K562 (cell line): ENCODE results near the gene EXOC3L1. TPM values are rescaled to one million over a fixed set of nuclear protein-coding genes. Genes with fewer than 3 reads are reported as not detected.
A peak's percentile ranks its signal among the peaks of the same experiment; 100 is the strongest.

Experiments used
- CAMTA2 ChIP-seq: fragments of 250-450 bp; sonication (Bioruptor Pico); conservative IDR thresholded peaks from 2 replicates; pipeline ENCODE4 v1.5.1; 2022
- EP300 ChIP-seq: IDR thresholded peaks from 2 replicates; pipeline ENCODE4 v1.6.1; 2012; ENCODE audit warnings: low read length, improper control_type of control experiment
- HMG20A ChIP-seq: fragments of 450-650 bp; formaldehyde crosslinking; conservative IDR thresholded peaks from 2 replicates; pipeline ENCODE4 v1.4.0; 2020; ENCODE audit warnings: mild to moderate bottlenecking, mixed read lengths
- HNRNPL ChIP-seq: fragments of 200-400 bp; formaldehyde crosslinking; IDR thresholded peaks from 2 replicates; pipeline ENCODE4 v1.6.1; 2017; ENCODE audit warnings: low read depth, mild to moderate bottlenecking, low read length
- KLF6 ChIP-seq: fragments of 250-450 bp; sonication (Bioruptor Pico); IDR thresholded peaks from 2 replicates; pipeline ENCODE4 v1.4.0; 2020; ENCODE audit warnings: mild to moderate bottlenecking, moderate library complexity, borderline replicate concordance
- NFE2 ChIP-seq: IDR thresholded peaks from 2 replicates; pipeline ENCODE4 v1.6.1; 2014; ENCODE audit warnings: antibody characterized with exemption, low read depth
- RBFOX2 ChIP-seq: fragments of 200-400 bp; formaldehyde crosslinking; IDR thresholded peaks from 2 replicates; pipeline ENCODE4 v1.6.1; 2017; ENCODE audit warnings: low read depth, mild to moderate bottlenecking, low read length, moderate library complexity
- SP1 ChIP-seq: sonication (generic); formaldehyde crosslinking; IDR thresholded peaks from 2 replicates; pipeline ENCODE4 v1.8.1; 2022; ENCODE audit warnings: mild to moderate bottlenecking, missing genetic modification reagents
- TBP ChIP-seq: optimal IDR thresholded peaks from 2 replicates; pipeline ENCODE3; 2011; ENCODE audit warnings: low read depth, low read length, improper control_type of control experiment
- U2AF2 ChIP-seq: fragments of 200-400 bp; formaldehyde crosslinking; optimal IDR thresholded peaks from 2 replicates; pipeline ENCODE3; 2017; ENCODE audit warnings: low read depth, mild to moderate bottlenecking, low read length
- ZBTB17 ChIP-seq: fragments of 450-650 bp; formaldehyde crosslinking; IDR thresholded peaks from 2 replicates; pipeline ENCODE4 v1.4.0; 2020; ENCODE audit warnings: mild to moderate bottlenecking
- ZNF121 ChIP-seq: sonication (generic); formaldehyde crosslinking; conservative IDR thresholded peaks from 2 replicates; pipeline ENCODE4 v1.8.0; 2022; ENCODE audit warnings: missing genetic modification reagents
- ZNF347 ChIP-seq: fragments of 450-650 bp; formaldehyde crosslinking; IDR thresholded peaks from 2 replicates; pipeline ENCODE4 v1.4.0; 2020; ENCODE audit warnings: low read depth, mild to moderate bottlenecking, moderate library complexity
- ZNF668 ChIP-seq: fragments of 250-450 bp; sonication (Bioruptor Pico); IDR thresholded peaks from 2 replicates; pipeline ENCODE4 v1.8.0; 2022; ENCODE audit warnings: mild to moderate bottlenecking, inconsistent platforms
- ZNF699 ChIP-seq: fragments of 250-450 bp; sonication (Bioruptor Pico); IDR thresholded peaks from 2 replicates; pipeline ENCODE4 v1.8.0; 2021; ENCODE audit warnings: mild to moderate bottlenecking, moderate library complexity; ENCODE audit not compliant: insufficient replicate concordance
- polyA plus RNA-seq, 8 experiments: library from polyadenylated mRNA; depleted of rRNA in 4 of 8; stranded (reverse) in 5 of 8; unstranded in 3 of 8; fragments of >200 nt; fragmentation: Nextera tagmentation in 2 of 8; fragmentation: Illumina TruSeq in 1 of 8; extraction: Ambion mirVana in 2 of 8; extraction: Trizol in 1 of 8; gene quantifications; 2 replicates each; pipeline versions ENCODE4 v1.2.1 to v1.2.3, GENCODE V29; 2011 to 2014; ENCODE audit warnings: inconsistent platforms in 1 of 8, missing spikeins in 1 of 8
- total RNA-seq, 7 experiments: library from RNA; depleted of rRNA in 6 of 7; stranded (reverse); fragments of >200 nt in 6 of 7; fragmentation: Illumina TruSeq in 2 of 7; extraction: Trizol in 2 of 7; gene quantifications; 2 replicates each; pipeline versions ENCODE4 v1.2.1 to v1.2.3, GENCODE V29; 2011 to 2021; ENCODE audit warnings: low replicate concordance in 1 of 7
- TF ChIP-seq, protein P1 (sequence below): fragments of 450-650 bp; IDR thresholded peaks from 2 replicates; pipeline ENCODE4 v1.6.1; 2016
- TF ChIP-seq, protein P2 (sequence below): fragments of 200-800 bp; sonication (Bioruptor generic); IDR thresholded peaks from 2 replicates; pipeline ENCODE4 v1.6.1; 2016; ENCODE audit warnings: missing genetic modification characterization, missing compliant biosample characterization
- TF ChIP-seq, protein P3 (sequence below): IDR thresholded peaks from 2 replicates; pipeline ENCODE4 v1.6.1; 2012; ENCODE audit warnings: low read depth, low read length, improper control_type of control experiment, borderline replicate concordance
- TF ChIP-seq, protein P4 (sequence below): fragments of 450-650 bp; IDR thresholded peaks from 2 replicates; pipeline ENCODE4 v1.7.0; 2016; ENCODE audit warnings: borderline replicate concordance

The EXOC3L1 gene
- total and polyA plus RNA-seq, 9 of the 15 experiments (the other 6 are each of a cell fraction or from before 2014, with no cell fraction given), result 0.08 TPM; not detected in 8

DNA sequence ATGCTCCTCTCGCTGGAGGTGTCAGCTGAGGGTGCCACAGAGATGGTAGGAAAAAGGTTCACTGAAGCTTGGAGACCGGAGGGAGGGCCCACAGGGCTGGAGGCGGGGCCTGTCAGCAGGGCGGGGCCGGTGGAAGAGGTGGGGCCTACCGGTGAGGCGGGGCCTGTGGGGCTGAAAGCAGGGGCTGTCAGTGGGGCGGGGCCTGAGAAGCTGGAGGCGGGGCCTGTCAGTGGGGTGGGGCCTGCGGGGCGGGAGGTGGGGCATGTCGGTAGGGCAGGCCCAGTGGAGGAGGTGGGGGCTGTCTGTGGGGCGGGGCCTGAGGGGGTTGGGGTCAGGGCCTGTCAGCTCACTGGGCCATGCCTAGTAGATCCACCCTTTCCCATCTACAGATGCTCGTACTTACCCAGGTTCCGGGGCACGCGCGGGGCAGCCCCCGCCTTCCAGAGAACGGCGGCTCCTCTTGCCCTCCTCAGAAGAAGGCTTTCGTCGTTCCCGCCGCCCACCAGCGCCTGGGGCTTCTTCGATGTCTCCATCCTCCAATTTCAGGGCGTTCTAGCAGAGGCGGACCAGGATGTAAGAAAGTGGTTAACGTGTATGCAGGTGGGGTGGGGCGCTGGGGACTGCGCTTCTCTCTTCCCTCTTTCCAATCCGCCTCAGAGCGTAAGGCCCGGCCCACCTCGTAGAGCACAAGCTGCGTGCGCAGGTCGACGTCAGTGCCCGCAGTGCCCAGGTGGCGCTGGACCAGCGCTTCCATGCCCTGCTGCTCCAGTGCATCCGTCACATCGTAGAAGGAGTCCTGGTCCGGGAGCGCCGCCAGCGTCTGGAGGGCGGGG lies 46.8 kb upstream of the EXOC3L1 start (continued):
- TF ChIP-seq ZNF699 (CRISPR knock-in tag) (no peak), NFE2 (no peak), ZNF121 (CRISPR knock-in tag) (no peak), ZNF347 (CRISPR knock-in tag) (no peak), RBFOX2 (peak; percentile 25; the same call in 1 of the 2 replicates), KLF6 (CRISPR knock-in tag) (no peak), CAMTA2 (CRISPR knock-in tag) (no peak), EP300 (no peak), TBP (peak; percentile 22), HMG20A (CRISPR knock-in tag) (no peak), ZBTB17 (CRISPR knock-in tag) (no peak), HNRNPL (0 out of 2 replicates have a peak, but pooled peaks have one; percentile 50), U2AF2 (no peak), SP1 (0 out of 2 replicates have a peak, but pooled peaks have one; percentile 19), ZNF668 (CRISPR knock-in tag) (no peak)
- TF ChIP-seq, protein P1, sequence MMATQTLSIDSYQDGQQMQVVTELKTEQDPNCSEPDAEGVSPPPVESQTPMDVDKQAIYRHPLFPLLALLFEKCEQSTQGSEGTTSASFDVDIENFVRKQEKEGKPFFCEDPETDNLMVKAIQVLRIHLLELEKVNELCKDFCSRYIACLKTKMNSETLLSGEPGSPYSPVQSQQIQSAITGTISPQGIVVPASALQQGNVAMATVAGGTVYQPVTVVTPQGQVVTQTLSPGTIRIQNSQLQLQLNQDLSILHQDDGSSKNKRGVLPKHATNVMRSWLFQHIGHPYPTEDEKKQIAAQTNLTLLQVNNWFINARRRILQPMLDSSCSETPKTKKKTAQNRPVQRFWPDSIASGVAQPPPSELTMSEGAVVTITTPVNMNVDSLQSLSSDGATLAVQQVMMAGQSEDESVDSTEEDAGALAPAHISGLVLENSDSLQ, result peak; percentile 77
- TF ChIP-seq, protein P2, sequence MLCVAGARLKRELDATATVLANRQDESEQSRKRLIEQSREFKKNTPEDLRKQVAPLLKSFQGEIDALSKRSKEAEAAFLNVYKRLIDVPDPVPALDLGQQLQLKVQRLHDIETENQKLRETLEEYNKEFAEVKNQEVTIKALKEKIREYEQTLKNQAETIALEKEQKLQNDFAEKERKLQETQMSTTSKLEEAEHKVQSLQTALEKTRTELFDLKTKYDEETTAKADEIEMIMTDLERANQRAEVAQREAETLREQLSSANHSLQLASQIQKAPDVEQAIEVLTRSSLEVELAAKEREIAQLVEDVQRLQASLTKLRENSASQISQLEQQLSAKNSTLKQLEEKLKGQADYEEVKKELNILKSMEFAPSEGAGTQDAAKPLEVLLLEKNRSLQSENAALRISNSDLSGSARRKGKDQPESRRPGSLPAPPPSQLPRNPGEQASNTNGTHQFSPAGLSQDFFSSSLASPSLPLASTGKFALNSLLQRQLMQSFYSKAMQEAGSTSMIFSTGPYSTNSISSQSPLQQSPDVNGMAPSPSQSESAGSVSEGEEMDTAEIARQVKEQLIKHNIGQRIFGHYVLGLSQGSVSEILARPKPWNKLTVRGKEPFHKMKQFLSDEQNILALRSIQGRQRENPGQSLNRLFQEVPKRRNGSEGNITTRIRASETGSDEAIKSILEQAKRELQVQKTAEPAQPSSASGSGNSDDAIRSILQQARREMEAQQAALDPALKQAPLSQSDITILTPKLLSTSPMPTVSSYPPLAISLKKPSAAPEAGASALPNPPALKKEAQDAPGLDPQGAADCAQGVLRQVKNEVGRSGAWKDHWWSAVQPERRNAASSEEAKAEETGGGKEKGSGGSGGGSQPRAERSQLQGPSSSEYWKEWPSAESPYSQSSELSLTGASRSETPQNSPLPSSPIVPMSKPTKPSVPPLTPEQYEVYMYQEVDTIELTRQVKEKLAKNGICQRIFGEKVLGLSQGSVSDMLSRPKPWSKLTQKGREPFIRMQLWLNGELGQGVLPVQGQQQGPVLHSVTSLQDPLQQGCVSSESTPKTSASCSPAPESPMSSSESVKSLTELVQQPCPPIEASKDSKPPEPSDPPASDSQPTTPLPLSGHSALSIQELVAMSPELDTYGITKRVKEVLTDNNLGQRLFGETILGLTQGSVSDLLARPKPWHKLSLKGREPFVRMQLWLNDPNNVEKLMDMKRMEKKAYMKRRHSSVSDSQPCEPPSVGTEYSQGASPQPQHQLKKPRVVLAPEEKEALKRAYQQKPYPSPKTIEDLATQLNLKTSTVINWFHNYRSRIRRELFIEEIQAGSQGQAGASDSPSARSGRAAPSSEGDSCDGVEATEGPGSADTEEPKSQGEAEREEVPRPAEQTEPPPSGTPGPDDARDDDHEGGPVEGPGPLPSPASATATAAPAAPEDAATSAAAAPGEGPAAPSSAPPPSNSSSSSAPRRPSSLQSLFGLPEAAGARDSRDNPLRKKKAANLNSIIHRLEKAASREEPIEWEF (CRISPR knock-in tag), result no peak
- TF ChIP-seq, protein P3, sequence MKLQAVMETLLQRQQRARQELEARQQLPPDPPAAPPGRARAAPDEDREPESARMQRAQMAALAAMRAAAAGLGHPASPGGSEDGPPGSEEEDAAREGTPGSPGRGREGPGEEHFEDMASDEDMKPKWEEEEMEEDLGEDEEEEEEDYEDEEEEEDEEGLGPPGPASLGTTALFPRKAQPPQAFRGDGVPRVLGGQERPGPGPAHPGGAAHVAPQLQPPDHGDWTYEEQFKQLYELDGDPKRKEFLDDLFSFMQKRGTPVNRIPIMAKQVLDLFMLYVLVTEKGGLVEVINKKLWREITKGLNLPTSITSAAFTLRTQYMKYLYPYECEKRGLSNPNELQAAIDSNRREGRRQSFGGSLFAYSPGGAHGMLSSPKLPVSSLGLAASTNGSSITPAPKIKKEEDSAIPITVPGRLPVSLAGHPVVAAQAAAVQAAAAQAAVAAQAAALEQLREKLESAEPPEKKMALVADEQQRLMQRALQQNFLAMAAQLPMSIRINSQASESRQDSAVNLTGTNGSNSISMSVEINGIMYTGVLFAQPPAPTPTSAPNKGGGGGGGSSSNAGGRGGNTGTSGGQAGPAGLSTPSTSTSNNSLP, result no peak
- TF ChIP-seq, protein P4, sequence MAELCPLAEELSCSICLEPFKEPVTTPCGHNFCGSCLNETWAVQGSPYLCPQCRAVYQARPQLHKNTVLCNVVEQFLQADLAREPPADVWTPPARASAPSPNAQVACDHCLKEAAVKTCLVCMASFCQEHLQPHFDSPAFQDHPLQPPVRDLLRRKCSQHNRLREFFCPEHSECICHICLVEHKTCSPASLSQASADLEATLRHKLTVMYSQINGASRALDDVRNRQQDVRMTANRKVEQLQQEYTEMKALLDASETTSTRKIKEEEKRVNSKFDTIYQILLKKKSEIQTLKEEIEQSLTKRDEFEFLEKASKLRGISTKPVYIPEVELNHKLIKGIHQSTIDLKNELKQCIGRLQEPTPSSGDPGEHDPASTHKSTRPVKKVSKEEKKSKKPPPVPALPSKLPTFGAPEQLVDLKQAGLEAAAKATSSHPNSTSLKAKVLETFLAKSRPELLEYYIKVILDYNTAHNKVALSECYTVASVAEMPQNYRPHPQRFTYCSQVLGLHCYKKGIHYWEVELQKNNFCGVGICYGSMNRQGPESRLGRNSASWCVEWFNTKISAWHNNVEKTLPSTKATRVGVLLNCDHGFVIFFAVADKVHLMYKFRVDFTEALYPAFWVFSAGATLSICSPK, result no peak
